K562 (cell line): ENCODE measurements around the gene CATSPER3. TPM values are rescaled to one million over a fixed set of nuclear protein-coding genes. Genes with fewer than 3 reads are reported as not detected.

Experiments
- ATAC-seq: fragments of 200-7000 bp; cut with Tn5 transposase; 3 replicates; pipeline ENCODE4 v1.9.1; 2020; ENCODE audit warnings: moderate library complexity
- BruUV-seq: library from RNA; stranded (reverse); fragments of 400-500 nt; replicated peaks from 2 replicates; lab custom pipeline; 2021; lab: Mats Ljungman, UMichigan
- CTCF ChIA-PET: fragments of 300-600 bp; formaldehyde crosslinking; extraction: SDS; loops from one replicate; lab custom pipeline; 2021; ENCODE audit warnings: low intra/inter-chr PET ratio; lab: Yijun Ruan, JAX
- POLR2A ChIA-PET: fragments of 300-600, 350-650 bp; sonication (Branson Sonifier 250); formaldehyde crosslinking; extraction: SDS; loops from one replicate; lab custom pipeline; 2021; ENCODE audit warnings: antibody characterized with exemption, inconsistent platforms; lab: Yijun Ruan, JAX
- DNase-seq, 4 experiments: peaks; one replicate each; pipeline versions ENCODE4 v3.0.0 to v3.0.0-alpha.2; 2011 to 2018; ENCODE audit warnings: low spot score in 3 of 4, mixed read lengths in 3 of 4; ENCODE audit errors: extremely low read depth in 1 of 4
- FAIRE-seq: peaks from 2 replicates; lab custom pipeline; 2011; peaks lifted over from hg19 to GRCh38; lab: Jason Lieb, UNC
- H2AFZ ChIP-seq: 2 replicates; pipeline ENCODE4 v1.6.0; 2011; ENCODE audit warnings: low read depth, low read length, control low read depth, inconsistent platforms
- H3K27ac ChIP-seq: fragments of 200-600 bp; 3 replicates; pipeline ENCODE4 v1.8.0; 2011; ENCODE audit warnings: low read depth, mild to moderate bottlenecking, control low read depth, inconsistent platforms, low read length, moderate library complexity, mixed read lengths; ENCODE audit errors: extremely low read depth
- H3K27me3 ChIP-seq, 2 experiments: fragments of 300-600 bp in 1 of 2; 2 replicates in 1 of 2; 3 replicates in 1 of 2; pipeline versions ENCODE4 v1.6.0 to v1.8.0; 2011; ENCODE audit warnings: inconsistent platforms in 2 of 2, low read length in 2 of 2, mild to moderate bottlenecking in 1 of 2, mixed read lengths in 1 of 2, moderate library complexity in 1 of 2; ENCODE audit not compliant: control insufficient read depth in 2 of 2, insufficient read depth in 2 of 2
- H3K36me3 ChIP-seq: fragments of 300-600 bp; 3 replicates; pipeline ENCODE4 v1.8.0; 2011; ENCODE audit warnings: mild to moderate bottlenecking, low read length, inconsistent platforms; ENCODE audit not compliant: control insufficient read depth, insufficient read depth
- H3K4me1 ChIP-seq, 2 experiments: fragments of 200-600 bp in 1 of 2; replicated peaks in 1 of 2; 2 replicates in 1 of 2; 3 replicates in 1 of 2; pipeline versions ENCODE4 v1.5.1 to v1.8.0; 2011; ENCODE audit warnings: inconsistent platforms in 2 of 2, low read length in 2 of 2, mild to moderate bottlenecking in 1 of 2, mixed read lengths in 1 of 2, moderate library complexity in 1 of 2; ENCODE audit not compliant: control insufficient read depth in 2 of 2, insufficient read depth in 2 of 2
- H3K4me2 ChIP-seq: 2 replicates; pipeline ENCODE4 v1.6.1; 2011; ENCODE audit warnings: low read length, control low read depth, inconsistent platforms, mixed read lengths; ENCODE audit not compliant: insufficient read depth
- H3K4me3 ChIP-seq: fragments of 200-600 bp; sonication (generic), shearing (Covaris generic); 2 replicates; pipeline ENCODE4 v1.5.1; 2016; ENCODE audit warnings: control low read depth, inconsistent platforms
- H3K79me2 ChIP-seq: fragments of 200-600 bp; 3 replicates; pipeline ENCODE4 v1.8.0; 2011; ENCODE audit warnings: low read length, inconsistent platforms; ENCODE audit not compliant: control insufficient read depth, insufficient read depth
- H3K9ac ChIP-seq, 2 experiments: 2 replicates each; pipeline versions ENCODE4 v1.6.0 to v1.6.1; 2011; ENCODE audit warnings: low read depth in 2 of 2, low read length in 2 of 2, control low read depth in 1 of 2, inconsistent platforms in 1 of 2, mild to moderate bottlenecking in 1 of 2, mixed read lengths in 1 of 2; ENCODE audit not compliant: insufficient read depth in 1 of 2
- H3K9me1 ChIP-seq: one replicate; pipeline ENCODE4 v1.6.0; 2011; ENCODE audit warnings: inconsistent platforms, mild to moderate bottlenecking, low read length, moderate library complexity; ENCODE audit not compliant: control insufficient read depth, insufficient read depth
- H3K9me3 ChIP-seq: replicated peaks from 2 replicates; pipeline ENCODE4 v1.5.1; 2011; ENCODE audit warnings: low read depth, low read length, inconsistent platforms; ENCODE audit not compliant: control insufficient read depth, insufficient read depth
- H4K20me1 ChIP-seq: replicated peaks from 2 replicates; pipeline ENCODE4 v1.6.1; 2011; ENCODE audit warnings: low read length, inconsistent platforms, mixed read lengths; ENCODE audit not compliant: control insufficient read depth, insufficient read depth
- KLF10 ChIP-seq: fragments of 250-450 bp; sonication (Bioruptor Pico); IDR thresholded peaks from 2 replicates; pipeline ENCODE4 v1.6.1; 2021; ENCODE audit warnings: matching md5 sums
- NR2C1 ChIP-seq, 2 experiments: fragments of 450-650 bp; IDR thresholded peaks; 2 replicates each; pipeline ENCODE4 v1.6.1; 2017; ENCODE audit warnings: mild to moderate bottlenecking in 2 of 2, antibody characterized with exemption in 1 of 2, inconsistent platforms in 1 of 2, missing compliant biosample characterization in 1 of 2, missing genetic modification characterization in 1 of 2
- NR2C2 ChIP-seq, 2 experiments: fragments of 200-800 bp in 1 of 2; sonication (Bioruptor generic) in 1 of 2; sonication (generic) in 1 of 2; formaldehyde crosslinking in 1 of 2; IDR thresholded peaks; 2 replicates each; pipeline versions ENCODE4 v1.6.1 to v1.8.0; 2016 to 2022; ENCODE audit warnings: mild to moderate bottlenecking in 1 of 2, missing compliant biosample characterization in 1 of 2, missing genetic modification characterization in 1 of 2, missing genetic modification reagents in 1 of 2
- WGBS: fragments of 100-300 bp; shearing (Covaris generic); methylation state at CpG from one replicate; pipeline ENCODE4 v1.1.6; 2016; ENCODE audit warnings: low coverage, mixed read lengths; ENCODE audit not compliant: insufficient coverage; ENCODE audit errors: missing lambda C conversion rate; 5-methylcytosine and 5-hydroxymethylcytosine counted together
- in situ Hi-C: fragments of 300-500 bp; cut with MboI; formaldehyde crosslinking; loops from 4 replicates; pipeline ENCODE4 v1.15.0; 2018; ENCODE audit warnings: inconsistent platforms, mixed read lengths
- intact Hi-C: fragments of 100-400 bp; cut with micrococcal nuclease; formaldehyde crosslinking; loops from 2 replicates; pipeline ENCODE4 v1.14.2; 2022
- polyA plus RNA-seq, 8 experiments: library from polyadenylated mRNA; depleted of rRNA in 4 of 8; stranded (reverse) in 5 of 8; unstranded in 3 of 8; fragments of >200 nt; fragmentation: Nextera tagmentation in 2 of 8; fragmentation: Illumina TruSeq in 1 of 8; extraction: Ambion mirVana in 2 of 8; extraction: Trizol in 1 of 8; gene quantifications; 2 replicates each; pipeline versions ENCODE4 v1.2.1 to v1.2.3, GENCODE V29; 2011 to 2014; ENCODE audit warnings: inconsistent platforms in 1 of 8, missing spikeins in 1 of 8
- total RNA-seq, 7 experiments: library from RNA; depleted of rRNA in 6 of 7; stranded (reverse); fragments of >200 nt in 6 of 7; fragmentation: Illumina TruSeq in 2 of 7; extraction: Trizol in 2 of 7; gene quantifications; 2 replicates each; pipeline versions ENCODE4 v1.2.1 to v1.2.3, GENCODE V29; 2011 to 2021; ENCODE audit warnings: low replicate concordance in 1 of 7

CATSPER3 gene
- total and polyA plus RNA-seq, 9 of the 15 experiments (the other 6 are each of a cell fraction or from before 2014, with no cell fraction given), result 0.14 to 1.5 (median 0.49) TPM

DNA sequence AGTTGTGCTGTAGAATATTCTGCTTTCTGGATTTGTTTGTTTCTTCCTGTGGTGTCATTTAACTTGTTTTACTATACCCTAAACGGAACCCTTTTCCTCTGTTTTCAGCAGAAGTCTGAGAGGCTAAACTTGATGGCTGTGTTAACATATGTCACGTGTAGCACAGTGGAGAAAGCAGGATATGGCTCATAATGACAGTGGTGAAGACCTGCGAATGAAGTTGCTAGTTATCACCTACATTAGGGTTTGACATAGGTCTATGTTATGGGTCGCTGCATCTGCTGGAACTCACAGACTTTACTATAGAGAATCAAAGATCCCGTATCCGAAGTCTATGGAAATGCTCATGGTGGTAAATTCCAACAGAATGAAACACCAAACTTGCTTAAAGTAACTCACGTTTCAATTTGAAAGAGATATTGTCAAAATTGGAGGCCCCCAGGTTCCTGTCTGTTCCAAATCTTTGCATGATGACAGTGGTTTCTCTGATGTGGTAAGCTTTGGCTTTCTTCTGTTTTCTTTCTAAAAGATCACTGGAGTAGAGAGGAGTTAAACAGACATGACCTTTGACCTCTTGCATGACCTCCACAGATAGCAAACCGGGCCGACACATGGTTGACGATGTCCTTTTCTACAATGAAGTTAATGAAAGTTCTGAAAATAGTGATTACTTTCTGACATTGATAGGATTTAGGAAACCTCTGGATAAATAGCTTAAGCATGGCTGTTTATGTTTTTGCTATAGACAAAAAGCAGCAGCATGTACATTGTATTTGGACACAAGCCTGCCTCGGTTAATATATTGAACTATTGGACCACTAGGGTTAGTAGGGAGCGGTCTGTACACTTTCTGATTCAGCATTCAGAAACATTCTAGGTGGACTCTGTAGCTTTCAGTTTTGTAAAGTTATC is 3.1 kb upstream of the CATSPER3 start:
- peaks cover 15% of the 10 kb centered on the region; the same call in 2 of the 3 replicates for H3K36me3 ChIP-seq
- no peak overlapping the region for H3K27ac ChIP-seq
- no peaks in the 10 kb centered on the region for H3K27me3 ChIP-seq
- ATAC-seq, result no peak
- H3K4me2 ChIP-seq, result no peak overlapping the region
- no peaks in the 10 kb centered on the region for H3K9me1 ChIP-seq
- no peaks in the 10 kb centered on the region for H3K4me1 ChIP-seq
- no peak for TF ChIP-seq KLF10 (CRISPR knock-in tag)
- TF ChIP-seq NR2C2 (CRISPR knock-in tag; IDR thresholded peaks at IDR 0.05), result no peak
- peak; percentile 62; the same call in 1 of the 2 replicates for TF ChIP-seq NR2C2 (tag; IDR thresholded peaks at IDR 0.05)
- TF ChIP-seq NR2C1 (IDR thresholded peaks at IDR 0.05), result peak; percentile 83
- TF ChIP-seq NR2C1 (tag; IDR thresholded peaks at IDR 0.05), result peak; percentile 81
- DNase-seq, result no peak
- in situ Hi-C loops (no loop called here), intact Hi-C loops (no loop called here)
- H3K9me3 ChIP-seq, result no peaks in the 10 kb centered on the region
- H3K79me2 ChIP-seq, result no peaks in the 10 kb centered on the region
- BruUV-seq, result no TSS peak
- no peaks in the 10 kb centered on the region for H4K20me1 ChIP-seq
- no peak for FAIRE-seq
- no peak overlapping the region for H3K9ac ChIP-seq
- H3K4me3 ChIP-seq, result no peak overlapping the region
- CTCF ChIA-PET, result no interaction called here
- POLR2A ChIA-PET, result interaction anchor here (1.2 to 1.5 kb wide), 2 partner anchors 11 kb away, joined by 3 to 4 read pairs; no protein-coding TSS in a partner anchor
- H2AFZ ChIP-seq, result no peak overlapping the region
- 86% methylated on average over 12 of the region's 12 CpGs for WGBS
